Calu3 (cell line): Measurements from ENCODE around the gene AKAP13. TPM values are rescaled to one million over a fixed set of nuclear protein-coding genes. Genes with fewer than 3 reads are reported as not detected.

Experiments used
- BruUV-seq: library from RNA; stranded (reverse); fragments of 400-500 nt; replicated peaks from 2 replicates; lab custom pipeline; 2021; lab: Mats Ljungman, UMichigan
- CTCF ChIA-PET: fragments of 300-600 bp; sonication (Branson Sonifier 250); formaldehyde crosslinking; loops from one replicate; lab custom pipeline; 2022; ENCODE audit warnings: antibody characterized with exemption; lab: Charles Lee
- DNase-seq: peaks from one replicate; pipeline ENCODE4 v3.0.0; 2022
- H3K27ac Mint-ChIP-seq: one replicate; pipeline ENCODE4 v1.8.0; 2022; ENCODE audit warnings: mixed read lengths; ENCODE audit not compliant: unreplicated experiment
- H3K27me3 Mint-ChIP-seq: one replicate; pipeline ENCODE4 v1.8.0; 2022; ENCODE audit warnings: mixed read lengths; ENCODE audit not compliant: unreplicated experiment
- H3K36me3 Mint-ChIP-seq: one replicate; pipeline ENCODE4 v1.8.0; 2022; ENCODE audit warnings: mild to moderate bottlenecking, moderate library complexity, mixed read lengths; ENCODE audit not compliant: insufficient read depth, unreplicated experiment
- H3K4me1 Mint-ChIP-seq: one replicate; pipeline ENCODE4 v1.8.0; 2022; ENCODE audit warnings: mild to moderate bottlenecking, low read depth, mixed read lengths; ENCODE audit not compliant: unreplicated experiment
- H3K4me3 Mint-ChIP-seq: one replicate; pipeline ENCODE4 v1.8.0; 2022; ENCODE audit warnings: mild to moderate bottlenecking, low read depth, moderate library complexity, mixed read lengths; ENCODE audit not compliant: unreplicated experiment
- H3K9me3 Mint-ChIP-seq: one replicate; pipeline ENCODE4 v1.8.0; 2022; ENCODE audit warnings: low read depth, mixed read lengths; ENCODE audit not compliant: unreplicated experiment
- CTCF ChIP-seq: fragments of 200-600 bp; IDR thresholded peaks from one replicate; pipeline ENCODE4 v1.8.0; 2022; ENCODE audit warnings: antibody characterized with exemption; ENCODE audit not compliant: unreplicated experiment
- intact Hi-C: fragments of 100-400 bp; cut with micrococcal nuclease; formaldehyde crosslinking; loops from one replicate; pipeline ENCODE4 v1.10.0; 2022; ENCODE audit not compliant: unreplicated experiment
- total RNA-seq: library from RNA; stranded (reverse); gene quantifications from 2 replicates; pipeline ENCODE4 v1.2.3, GENCODE V29; 2022

Gene AKAP13
- total RNA-seq, 1 experiment from 2014 or later, result 145 TPM

GRCh38 chr15:85470563-85471271 is 90.3 kb downstream of the AKAP13 start:
- Mint-ChIP-seq H3K36me3 (no peaks in the 10 kb centered on the region), H3K27me3 (no peaks in the 10 kb centered on the region), H3K9me3 (no peaks in the 10 kb centered on the region), H3K4me3 (no peak overlapping the region), H3K27ac (no peak overlapping the region), H3K4me1 (peaks cover 33% of the 10 kb centered on the region)
- no peak for DNase-seq
- TF ChIP-seq CTCF, result no peak
- CTCF ChIA-PET, result no interaction called here
- intact Hi-C loops, result no loop called here
- no TSS peak for BruUV-seq

- DNase-seq, result no peak
- Mint-ChIP-seq H3K4me3 (no peak overlapping the region), H3K27ac (no peak overlapping the region), H3K4me1 (peaks cover 35% of the 10 kb centered on the region), H3K9me3 (no peaks in the 10 kb centered on the region), H3K27me3 (no peaks in the 10 kb centered on the region), H3K36me3 (no peaks in the 10 kb centered on the region)
- CTCF ChIA-PET, result interaction anchor here (1.3 kb wide), 1 partner anchor 58 kb away, joined by 5 read pairs; no protein-coding TSS in a partner anchor
- no peak for TF ChIP-seq CTCF
- intact Hi-C loops, result no loop called here
- BruUV-seq, result no TSS peak
Observed at GRCh38 chr15:85472349-85472748, 91.9 kb downstream of the AKAP13 start.

DNA sequence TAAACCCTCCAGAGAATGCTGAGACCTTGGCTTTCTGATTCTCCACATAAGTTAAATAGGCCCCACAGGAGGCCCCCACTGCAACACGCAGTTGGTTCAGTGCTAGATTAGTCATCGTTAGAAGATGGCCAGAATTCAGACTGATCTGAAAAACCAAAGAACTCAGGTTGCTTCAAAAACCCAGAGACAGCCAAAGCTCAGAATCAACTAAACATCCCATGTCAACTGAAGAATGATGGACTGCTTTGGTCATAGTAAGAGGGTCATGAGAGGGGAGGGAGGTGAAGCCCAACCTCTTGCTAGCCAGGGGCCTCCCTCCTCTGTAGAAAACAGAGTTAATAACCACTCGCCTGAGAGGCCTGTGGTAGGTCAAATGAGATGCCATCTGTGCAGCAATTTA is 93.1 kb downstream of the AKAP13 start:
- Mint-ChIP-seq H3K9me3 (no peaks in the 10 kb centered on the region), H3K4me1 (peaks cover 43% of the 10 kb centered on the region), H3K27me3 (no peaks in the 10 kb centered on the region), H3K4me3 (no peak overlapping the region), H3K36me3 (no peaks in the 10 kb centered on the region), H3K27ac (no peak overlapping the region)
- no TSS peak for BruUV-seq
- DNase-seq, result no peak
- TF ChIP-seq CTCF, result no peak
- intact Hi-C loops, result no loop called here
- CTCF ChIA-PET, result interaction anchor here (0.6 kb wide), 1 partner anchor 181 kb away, joined by 7 read pairs; no protein-coding TSS in a partner anchor

GRCh38 chr15:85474700-85475316 is 94.4 kb downstream of the AKAP13 start:
- no peaks in the 10 kb centered on the region for H3K36me3 Mint-ChIP-seq
- H3K27ac Mint-ChIP-seq, result no peak overlapping the region
- CTCF ChIA-PET, result interaction anchor here (0.5 to 1.0 kb wide), 2 partner anchors 12 to 14 kb away, joined by 3 read pairs; no protein-coding TSS in a partner anchor
- no peaks in the 10 kb centered on the region for H3K27me3 Mint-ChIP-seq
- intact Hi-C loops, result no loop called here
- no peaks in the 10 kb centered on the region for H3K9me3 Mint-ChIP-seq
- BruUV-seq, result no TSS peak
- DNase-seq, result no peak
- no peak overlapping the region for H3K4me3 Mint-ChIP-seq
- no peak for TF ChIP-seq CTCF
- H3K4me1 Mint-ChIP-seq, result peaks cover 56% of the 10 kb centered on the region
